ENCODE measurements around the gene ARFGAP1. TPM values are rescaled to one million over a fixed set of nuclear protein-coding genes. Genes with fewer than 3 reads are reported as not detected.

ARFGAP1 gene
- total and polyA plus RNA-seq, 2 donors (not counting 3 experiments of a cell fraction or from before 2014, with no cell fraction given) = 93.7 to 126 TPM

- no peak overlapping the region for H3K4me2 ChIP-seq (ENCODE audit: insufficient read depth, low read length)
- no peaks in the 10 kb centered on the region for H3K79me2 ChIP-seq (ENCODE audit: control insufficient read depth, insufficient read depth, low read length)
- no peak overlapping the region for H3K27ac ChIP-seq (ENCODE audit: insufficient read depth, low read depth, low read length)
- no peak for DNase-seq (ENCODE audit: low read depth, low spot score)
- no TSS peak for BruUV-seq (replicated peaks)
- ChIA-PET POLR2A (no interaction called here), CTCF (interaction anchor here (1.7 to 7.8 kb wide), 2 partner anchors 14 to 72 kb away, joined by 7 to 45 read pairs; no protein-coding TSS in a partner anchor)
- intact Hi-C loops (cut with micrococcal nuclease) = no loop called here
- no peaks in the 10 kb centered on the region for H3K9me3 ChIP-seq (replicated peaks; ENCODE audit: control insufficient read depth, insufficient read depth, low read length)
- H2AFZ ChIP-seq (ENCODE audit: low read depth, low read length) = no peak overlapping the region
- H4K20me1 ChIP-seq (replicated peaks; ENCODE audit: control insufficient read depth, extremely low read depth, insufficient read depth, low read length) = no peaks in the 10 kb centered on the region
- no peak overlapping the region for H3K9ac ChIP-seq (replicated peaks; ENCODE audit: extremely low read depth, insufficient read depth, low read length)
- no peak overlapping the region for H3K4me3 ChIP-seq (replicated peaks in 1 of 3; ENCODE audit: insufficient read depth in 1 of 3, low read depth in 1 of 3, low read length in 3 of 3)
- no peaks in the 10 kb centered on the region for H3K36me3 ChIP-seq (ENCODE audit: control insufficient read depth in 2 of 2, extremely low read depth in 1 of 2, insufficient read depth in 2 of 2, low read length in 2 of 2)
- TF ChIP-seq EZH2 (IDR thresholded peaks at IDR 0.05; ENCODE audit: borderline replicate concordance, low read depth, low read length, severe bottlenecking) (no peak), POLR2AphosphoS5 (IDR thresholded peaks at IDR 0.05; ENCODE audit: insufficient read depth, low read depth, low read length) (no peak), POLR2A (IDR thresholded peaks at IDR 0.05; ENCODE audit: low read depth, low read length) (no peak), JUN (IDR thresholded peaks at IDR 0.05; ENCODE audit: borderline replicate concordance, insufficient read depth, insufficient read length, low read depth) (no peak), FOS (IDR thresholded peaks at IDR 0.05; ENCODE audit: borderline replicate concordance, insufficient read depth, low read length) (no peak), CTCF (IDR thresholded peaks at IDR 0.05; ENCODE audit: extremely low read depth in 1 of 2, insufficient read depth in 1 of 2, low read depth in 1 of 2, low read length in 2 of 2) (no peak), GATA2 (IDR thresholded peaks at IDR 0.05; ENCODE audit: insufficient read depth, insufficient read length, low read depth, low read length) (no peak), MYC (IDR thresholded peaks at IDR 0.05; ENCODE audit: low read depth, low read length) (no peak)
- no peaks in the 10 kb centered on the region for H3K9me1 ChIP-seq (replicated peaks; ENCODE audit: control insufficient read depth, extremely low read depth, insufficient read depth, low read length)
- no peaks in the 10 kb centered on the region for H3K4me1 ChIP-seq (ENCODE audit: control insufficient read depth, extremely low read depth, insufficient read depth, low read length)
- FAIRE-seq = no peak
- dilution Hi-C loops (cut with MboI; ENCODE audit: extremely low pct_ligation_motif_present, low sequenced_read_pairs) = no loop called here
- H3K27me3 ChIP-seq (ENCODE audit: control insufficient read depth in 2 of 2, insufficient read depth in 2 of 2, low read length in 2 of 2) = peaks cover 8 to 12% of the 10 kb centered on the region in 2 experiments
These were observed 23.2 kb downstream of the ARFGAP1 start for GRCh38 chr20:63295846-63296245.
